TTC549 (cell line): ENCODE data around the gene KRT3.

Experiments used
- FAIRE-seq: peaks from 2 replicates; lab custom pipeline; 2012; peaks lifted over from hg19 to GRCh38; lab: Jason Lieb, UNC

Gene KRT3

GRCh38 chr12:52813885-52814709 lies 18.2 kb upstream of the KRT3 start, which contains the start of gene KRT4:
TSS of gene KRT4 (minus strand) at chr12:52814116. CDS start at chr12:52814058, 58 bp downstream.
- no peak for FAIRE-seq

GRCh38 chr12:52813203-52813819 lies 17.4 kb upstream of the KRT3 start:
- no peak for FAIRE-seq

GRCh38 chr12:52812749-52813148 lies 16.8 kb upstream of the KRT3 start:
- no peak for FAIRE-seq

- FAIRE-seq, result no peak
These were observed 16.1 kb upstream of the KRT3 start for GRCh38 chr12:52812073-52812400.

- no peak for FAIRE-seq
These were observed 15.5 kb upstream of the KRT3 start for GRCh38 chr12:52811191-52812072.

- FAIRE-seq, result no peak
These were observed 14.6 kb upstream of the KRT3 start for GRCh38 chr12:52810554-52810953.

GRCh38 chr12:52809166-52809565 lies 13.2 kb upstream of the KRT3 start:
- no peak for FAIRE-seq

GRCh38 chr12:52808573-52809160 lies 12.8 kb upstream of the KRT3 start:
- FAIRE-seq, result no peak

GRCh38 chr12:52807544-52808470 lies 11.9 kb upstream of the KRT3 start:
- FAIRE-seq, result no peak

GRCh38 chr12:52806821-52807543 lies 11.1 kb upstream of the KRT3 start:
- no peak for FAIRE-seq

- no peak for FAIRE-seq
These were observed 10.4 kb upstream of the KRT3 start for GRCh38 chr12:52806169-52806811.

GRCh38 chr12:52805739-52806138 lies 9.8 kb upstream of the KRT3 start:
- FAIRE-seq, result no peak

GRCh38 chr12:52805000-52805399 lies 9.1 kb upstream of the KRT3 start:
- FAIRE-seq, result no peak

GRCh38 chr12:52802442-52802841 lies 6.5 kb upstream of the KRT3 start:
- FAIRE-seq, result no peak

GRCh38 chr12:52801773-52802172 lies 5.9 kb upstream of the KRT3 start:
- FAIRE-seq, result no peak

- no peak for FAIRE-seq
These were observed 4.5 kb upstream of the KRT3 start for GRCh38 chr12:52800259-52800917.

GRCh38 chr12:52799505-52800211 lies 3.7 kb upstream of the KRT3 start:
- FAIRE-seq, result no peak

GRCh38 chr12:52798671-52799504 lies 3.0 kb upstream of the KRT3 start:
- FAIRE-seq, result no peak
